Esophagus muscularis mucosa (tissue), 4 donors: ENCODE measurements around the gene FRMD4A. TPM values are rescaled to one million over a fixed set of nuclear protein-coding genes. Genes with fewer than 3 reads are reported as not detected.
A peak's percentile ranks its signal among the peaks of the same experiment; 100 is the strongest.

Source experiments
- DNase-seq: peaks from one replicate; pipeline ENCODE4 v3.0.0-alpha.2; 2017; ENCODE audit errors: extremely low spot score
- H3K27ac ChIP-seq, 4 donors: fragments of 200-600 bp; sonication (generic); replicated peaks in 1 of 4; 1 replicate in 3 of 4; 2 replicates in 1 of 4; pipeline ENCODE4 v1.5.1; 2016 to 2019; ENCODE audit warnings: mild to moderate bottlenecking in 1 of 4
- H3K27me3 ChIP-seq, 4 donors: fragments of 200-600 bp; sonication (generic); one replicate each; pipeline versions ENCODE4 v1.5.1 to v1.6.0; 2016 to 2019
- H3K36me3 ChIP-seq, 4 donors: fragments of 200-600 bp; sonication (generic); one replicate each; pipeline ENCODE4 v1.5.1; 2016 to 2019
- H3K4me1 ChIP-seq, 4 donors: fragments of 200-600 bp; sonication (generic); one replicate each; pipeline ENCODE4 v1.5.1; 2016 to 2019
- H3K4me3 ChIP-seq, 4 donors: fragments of 200-600 bp; sonication (generic); 1 replicate in 2 of 4; 2 replicates in 2 of 4; pipeline ENCODE4 v1.5.1; 2016 to 2019; ENCODE audit warnings: mild to moderate bottlenecking in 4 of 4, moderate library complexity in 1 of 4
- H3K9me3 ChIP-seq, 4 donors: fragments of 200-600 bp; sonication (generic); 1 replicate in 3 of 4; 2 replicates in 1 of 4; pipeline ENCODE4 v1.5.1; 2016 to 2019
- EP300 ChIP-seq: sonication (generic); formaldehyde crosslinking; IDR thresholded peaks from one replicate; pipeline ENCODE4 v1.6.1; 2017; ENCODE audit warnings: antibody characterized with exemption
- POLR2A ChIP-seq: fragments of 450-650 bp; IDR thresholded peaks from one replicate; pipeline ENCODE4 v1.6.1; 2017; ENCODE audit warnings: antibody characterized with exemption, moderate library complexity, mild to moderate bottlenecking, low read depth
- POLR2AphosphoS5 ChIP-seq, 2 donors: sonication (generic); formaldehyde crosslinking; IDR thresholded peaks; one replicate each; pipeline ENCODE4 v1.6.1; 2017; ENCODE audit warnings: antibody characterized with exemption in 2 of 2
- WGBS: methylation state at CpG from one replicate; pipeline ENCODE4 v1.1.5; 2018; 5-methylcytosine and 5-hydroxymethylcytosine counted together
- intact Hi-C: fragments of 100-400 bp; cut with DNase I; formaldehyde crosslinking; loops from one replicate; pipeline ENCODE4 v1.15.1; 2023
- total RNA-seq, 4 donors: library from RNA; depleted of rRNA; stranded (reverse); fragments of >200 nt; gene quantifications; one replicate each; pipeline versions ENCODE4 v1.1.0 to v1.2.1, GENCODE V29; 2016
- TF ChIP-seq, protein P1 (sequence below), 3 experiments: fragments of 200-600 bp in 2 of 3; fragments of 450-650 bp in 1 of 3; sonication (generic) in 2 of 3; IDR thresholded peaks; one replicate each; pipeline ENCODE4 v1.5.1; 2017 to 2019; ENCODE audit warnings: antibody characterized with exemption in 3 of 3, mild to moderate bottlenecking in 2 of 3, moderate library complexity in 1 of 3

Gene FRMD4A
- total RNA-seq, 4 donors from 2014 or later = 17.0 to 28.8 (median 21.8) TPM

DNA sequence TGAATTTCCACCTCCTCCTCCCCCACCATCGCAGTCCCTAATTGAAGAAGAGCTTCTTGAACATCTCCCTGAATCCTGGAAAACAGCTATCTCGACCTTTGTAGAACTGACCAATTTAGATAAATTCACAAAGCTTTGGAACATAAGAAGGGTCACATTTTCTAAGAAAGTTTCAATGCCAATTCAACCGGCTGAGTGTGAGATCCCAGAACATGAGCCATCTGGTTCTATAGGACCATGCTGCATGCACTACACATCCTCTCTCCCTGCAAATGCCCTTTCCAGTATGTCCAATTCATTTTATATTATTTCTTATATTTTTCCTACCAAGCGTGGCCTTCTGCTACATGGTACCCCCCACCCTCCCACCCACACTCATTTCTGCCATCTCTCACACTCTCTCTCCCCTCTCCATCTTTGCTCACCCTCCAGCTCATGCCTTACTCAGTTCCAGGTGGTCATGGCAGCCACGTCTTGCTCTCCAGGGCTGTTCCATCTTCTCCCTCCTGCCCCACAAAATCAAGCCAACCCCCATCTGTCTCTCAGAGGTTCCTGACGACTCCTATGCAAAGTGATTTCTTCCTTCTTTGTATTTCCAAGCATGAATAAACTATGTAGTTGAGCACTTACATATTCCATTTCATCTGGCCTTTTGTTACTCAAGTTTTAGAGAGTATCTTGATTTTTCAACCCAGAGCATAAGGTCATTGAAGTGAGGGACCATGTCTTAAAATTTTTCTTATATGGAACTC, 19.3 kb downstream of the FRMD4A start:
- H3K4me3 ChIP-seq = no peak overlapping the region
- TF ChIP-seq POLR2A (no peak), EP300 (no peak)
- TF ChIP-seq, protein P1, sequence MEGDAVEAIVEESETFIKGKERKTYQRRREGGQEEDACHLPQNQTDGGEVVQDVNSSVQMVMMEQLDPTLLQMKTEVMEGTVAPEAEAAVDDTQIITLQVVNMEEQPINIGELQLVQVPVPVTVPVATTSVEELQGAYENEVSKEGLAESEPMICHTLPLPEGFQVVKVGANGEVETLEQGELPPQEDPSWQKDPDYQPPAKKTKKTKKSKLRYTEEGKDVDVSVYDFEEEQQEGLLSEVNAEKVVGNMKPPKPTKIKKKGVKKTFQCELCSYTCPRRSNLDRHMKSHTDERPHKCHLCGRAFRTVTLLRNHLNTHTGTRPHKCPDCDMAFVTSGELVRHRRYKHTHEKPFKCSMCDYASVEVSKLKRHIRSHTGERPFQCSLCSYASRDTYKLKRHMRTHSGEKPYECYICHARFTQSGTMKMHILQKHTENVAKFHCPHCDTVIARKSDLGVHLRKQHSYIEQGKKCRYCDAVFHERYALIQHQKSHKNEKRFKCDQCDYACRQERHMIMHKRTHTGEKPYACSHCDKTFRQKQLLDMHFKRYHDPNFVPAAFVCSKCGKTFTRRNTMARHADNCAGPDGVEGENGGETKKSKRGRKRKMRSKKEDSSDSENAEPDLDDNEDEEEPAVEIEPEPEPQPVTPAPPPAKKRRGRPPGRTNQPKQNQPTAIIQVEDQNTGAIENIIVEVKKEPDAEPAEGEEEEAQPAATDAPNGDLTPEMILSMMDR (IDR thresholded peaks at IDR 0.05) = no peak
- H3K4me1 ChIP-seq = no peaks in the 10 kb centered on the region
- WGBS = 84% methylated on average over 6 of the region's 6 CpGs
- H3K36me3 ChIP-seq = no peaks in the 10 kb centered on the region
- DNase-seq = peak; percentile 21
- no peaks in the 10 kb centered on the region for H3K9me3 ChIP-seq
- intact Hi-C loops = no loop called here
- no peak overlapping the region for H3K27ac ChIP-seq
- no peaks in the 10 kb centered on the region for H3K27me3 ChIP-seq

GRCh38 chr10:14309593-14309992, 21.1 kb downstream of the FRMD4A start:
- Histone ChIP-seq H3K27ac (no peak overlapping the region), H3K9me3 (no peaks in the 10 kb centered on the region), H3K4me1 (no peaks in the 10 kb centered on the region), H3K4me3 (no peak overlapping the region), H3K27me3 (no peaks in the 10 kb centered on the region), H3K36me3 (no peaks in the 10 kb centered on the region)
- intact Hi-C loops = no loop called here
- peak; percentile 66 for DNase-seq
- TF ChIP-seq, protein P1 (IDR thresholded peaks at IDR 0.05) = no peak
- no peak for TF ChIP-seq POLR2A
- TF ChIP-seq EP300 = no peak
- TF ChIP-seq POLR2AphosphoS5 (IDR thresholded peaks at IDR 0.05) = no peak
- WGBS = 78% methylated on average over 10 of the region's 10 CpGs

DNA sequence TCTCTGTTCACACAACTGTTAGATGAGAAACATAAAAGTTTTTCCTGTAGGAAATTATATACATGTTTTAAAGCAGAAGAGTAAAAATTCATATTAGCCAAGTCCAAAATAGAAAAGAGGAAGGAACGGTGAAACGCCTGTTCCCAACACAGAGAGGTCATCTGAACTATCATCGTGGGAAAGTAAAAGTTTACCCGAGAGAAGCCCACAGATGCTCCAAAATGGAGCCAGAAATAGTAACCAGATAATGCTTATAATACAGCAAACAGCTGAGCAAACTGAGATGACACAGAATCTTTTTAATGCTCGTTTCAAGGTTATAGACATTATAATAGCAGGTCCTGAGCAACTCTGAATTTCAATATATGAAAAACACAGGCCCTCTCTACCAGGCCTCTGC, 24.5 kb downstream of the FRMD4A start:
- Histone ChIP-seq H3K4me3 (no peak overlapping the region), H3K27ac (no peak overlapping the region), H3K9me3 (no peaks in the 10 kb centered on the region), H3K36me3 (no peaks in the 10 kb centered on the region), H3K27me3 (no peaks in the 10 kb centered on the region), H3K4me1 (no peaks in the 10 kb centered on the region)
- intact Hi-C loops = no loop called here
- WGBS = 56% methylated on average over 5 of the region's 5 CpGs
- peak; percentile 29 for DNase-seq
- no peak for TF ChIP-seq POLR2AphosphoS5 (IDR thresholded peaks at IDR 0.05)
- no peak for TF ChIP-seq EP300
- TF ChIP-seq, protein P1 (IDR thresholded peaks at IDR 0.05) = no peak
- no peak for TF ChIP-seq POLR2A

- Histone ChIP-seq H3K27me3 (no peaks in the 10 kb centered on the region), H3K36me3 (no peaks in the 10 kb centered on the region), H3K9me3 (no peaks in the 10 kb centered on the region), H3K27ac (no peak overlapping the region), H3K4me1 (no peaks in the 10 kb centered on the region), H3K4me3 (no peak overlapping the region)
- 64% methylated on average over 5 of the region's 5 CpGs for WGBS
- peak; percentile 2 for DNase-seq
- intact Hi-C loops = no loop called here
- TF ChIP-seq POLR2AphosphoS5 (IDR thresholded peaks at IDR 0.05) (no peak), EP300 (no peak), POLR2A (no peak)
- TF ChIP-seq, protein P1 (IDR thresholded peaks at IDR 0.05) = no peak
These were observed 26.7 kb downstream of the FRMD4A start for GRCh38 chr10:14304046-14304445.

- H3K4me3 ChIP-seq = no peak overlapping the region
- H3K9me3 ChIP-seq = no peaks in the 10 kb centered on the region
- H3K4me1 ChIP-seq = no peaks in the 10 kb centered on the region
- no peak overlapping the region for H3K27ac ChIP-seq
- no peaks in the 10 kb centered on the region for H3K27me3 ChIP-seq
- no peak for TF ChIP-seq POLR2A
- TF ChIP-seq, protein P1 (IDR thresholded peaks at IDR 0.05) = peak in 1 of 3 experiments; percentile 7
- DNase-seq = peak; percentile 4
- WGBS = 83% methylated on average over 2 of the region's 2 CpGs
- intact Hi-C loops = no loop called here
- H3K36me3 ChIP-seq = no peaks in the 10 kb centered on the region
These were observed 28.7 kb downstream of the FRMD4A start for GRCh38 chr10:14302035-14302434.
